Upper lobe of left lung (tissue), 6 donors: ENCODE results near the gene ZKSCAN8. TPM values are rescaled to one million over a fixed set of nuclear protein-coding genes. Genes with fewer than 3 reads are reported as not detected.

Source experiments
- ATAC-seq, 2 donors: fragments of 200-7000 bp; cut with Tn5 transposase; one replicate each; pipeline ENCODE4 v1.9.1; 2022; ENCODE audit warnings: mild to moderate bottlenecking in 2 of 2, moderate library complexity in 2 of 2; ENCODE audit not compliant: low FRiP score in 2 of 2
- DNase-seq, 2 donors: peaks; one replicate each; pipeline ENCODE4 v3.0.0-alpha.2; 2019 to 2020
- H3K27ac ChIP-seq, 4 donors: fragments of 200-600 bp; sonication (generic); one replicate each; pipeline ENCODE4 v1.5.1; 2016 to 2019
- H3K27me3 ChIP-seq, 4 donors: fragments of 200-600 bp; sonication (generic); one replicate each; pipeline ENCODE4 v1.5.1; 2017 to 2019
- H3K36me3 ChIP-seq, 4 donors: fragments of 200-600 bp; sonication (generic); one replicate each; pipeline ENCODE4 v1.5.1; 2016 to 2019
- H3K4me1 ChIP-seq, 4 donors: fragments of 200-600 bp; sonication (generic); one replicate each; pipeline ENCODE4 v1.5.1; 2018 to 2019
- H3K4me3 ChIP-seq, 4 donors: fragments of 200-600 bp; sonication (generic); one replicate each; pipeline ENCODE4 v1.5.1; 2017 to 2019; ENCODE audit warnings: mild to moderate bottlenecking in 2 of 4, moderate library complexity in 1 of 4
- H3K9me3 ChIP-seq, 4 donors: fragments of 200-600 bp; sonication (generic); one replicate each; pipeline ENCODE4 v1.5.1; 2018 to 2019
- EP300 ChIP-seq, 4 donors: sonication (generic); formaldehyde crosslinking; IDR thresholded peaks; one replicate each; pipeline ENCODE4 v1.5.1; 2017; ENCODE audit warnings: antibody characterized with exemption in 4 of 4, control low read depth in 2 of 4
- POLR2A ChIP-seq, 4 donors: fragments of 450-650 bp; IDR thresholded peaks; one replicate each; pipeline ENCODE4 v1.5.1; 2016 to 2017; ENCODE audit warnings: antibody characterized with exemption in 4 of 4, mild to moderate bottlenecking in 2 of 4
- POLR2AphosphoS5 ChIP-seq, 2 donors: sonication (generic); formaldehyde crosslinking; IDR thresholded peaks; one replicate each; pipeline ENCODE4 v1.5.1; 2017; ENCODE audit warnings: antibody characterized with exemption in 2 of 2
- WGBS, 2 donors: methylation state at CpG; one replicate each; pipeline ENCODE4 v1.1.5; 2017 to 2018; 5-methylcytosine and 5-hydroxymethylcytosine counted together
- total RNA-seq, 6 donors: library from RNA; depleted of rRNA in 4 of 6; stranded (reverse); fragments of >200 nt in 4 of 6; gene quantifications; one replicate each; pipeline versions ENCODE4 v1.1.0 to v1.2.1, GENCODE V29; 2016 to 2021
- TF ChIP-seq, protein P1 (sequence below), 6 experiments: fragments of 450-650 bp in 4 of 6; fragments of 200-600 bp in 2 of 6; sonication (generic) in 2 of 6; IDR thresholded peaks; one replicate each; pipeline ENCODE4 v1.5.1; 2016 to 2019; ENCODE audit warnings: antibody characterized with exemption in 6 of 6
- donor health status: DM: no; HTN: no; CAD: no; lungs with moderate emphysema.
- donor health status: DM: no; HTN: yes; CAD: no; lungs with severe emphysema.

ZKSCAN8 gene
- total RNA-seq, 6 donors from 2014 or later: 11.7 to 24.9 (median 16.8) TPM

GRCh38 chr6:28134015-28134414, 7.7 kb upstream of the ZKSCAN8 start:
- Histone ChIP-seq H3K4me3 (no peak overlapping the region), H3K27ac (peak overlapping the region in 1 of 4 donors; percentile 28), H3K9me3 (no peaks in the 10 kb centered on the region), H3K4me1 (peaks cover 13 to 34% (median 19%) of the 10 kb centered on the region in 4 donors), H3K27me3 (no peaks in the 10 kb centered on the region), H3K36me3 (peaks cover 0 to 23% (median 7%) of the 10 kb centered on the region in 4 donors)
- ATAC-seq: no peak
- DNase-seq: no peak
- WGBS, 2 donors: 55 to 56% methylated on average over 3 of the region's 3 CpGs
- no peak for TF ChIP-seq EP300 (IDR thresholded peaks at IDR 0.05)
- TF ChIP-seq, protein P1, sequence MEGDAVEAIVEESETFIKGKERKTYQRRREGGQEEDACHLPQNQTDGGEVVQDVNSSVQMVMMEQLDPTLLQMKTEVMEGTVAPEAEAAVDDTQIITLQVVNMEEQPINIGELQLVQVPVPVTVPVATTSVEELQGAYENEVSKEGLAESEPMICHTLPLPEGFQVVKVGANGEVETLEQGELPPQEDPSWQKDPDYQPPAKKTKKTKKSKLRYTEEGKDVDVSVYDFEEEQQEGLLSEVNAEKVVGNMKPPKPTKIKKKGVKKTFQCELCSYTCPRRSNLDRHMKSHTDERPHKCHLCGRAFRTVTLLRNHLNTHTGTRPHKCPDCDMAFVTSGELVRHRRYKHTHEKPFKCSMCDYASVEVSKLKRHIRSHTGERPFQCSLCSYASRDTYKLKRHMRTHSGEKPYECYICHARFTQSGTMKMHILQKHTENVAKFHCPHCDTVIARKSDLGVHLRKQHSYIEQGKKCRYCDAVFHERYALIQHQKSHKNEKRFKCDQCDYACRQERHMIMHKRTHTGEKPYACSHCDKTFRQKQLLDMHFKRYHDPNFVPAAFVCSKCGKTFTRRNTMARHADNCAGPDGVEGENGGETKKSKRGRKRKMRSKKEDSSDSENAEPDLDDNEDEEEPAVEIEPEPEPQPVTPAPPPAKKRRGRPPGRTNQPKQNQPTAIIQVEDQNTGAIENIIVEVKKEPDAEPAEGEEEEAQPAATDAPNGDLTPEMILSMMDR (IDR thresholded peaks at IDR 0.05): peak in 1 of 6 experiments; percentile 9

GRCh38 chr6:28134716-28135115, 7.0 kb upstream of the ZKSCAN8 start:
- TF ChIP-seq EP300 (IDR thresholded peaks at IDR 0.05) (peak in 1 of 4 donors; percentile 25), POLR2A (IDR thresholded peaks at IDR 0.05) (no peak), POLR2AphosphoS5 (IDR thresholded peaks at IDR 0.05) (no peak)
- TF ChIP-seq, protein P1 (IDR thresholded peaks at IDR 0.05): no peak
- peaks cover 0 to 16% (median 3%) of the 10 kb centered on the region in 4 donors for H3K36me3 ChIP-seq
- DNase-seq (no peak), ATAC-seq (no peak)
- H3K27ac ChIP-seq: no peak overlapping the region
- no peaks in the 10 kb centered on the region for H3K27me3 ChIP-seq
- peaks cover 13 to 34% (median 19%) of the 10 kb centered on the region in 4 donors for H3K4me1 ChIP-seq
- no peak overlapping the region for H3K4me3 ChIP-seq
- 70 to 77% methylated on average over 1 of the region's 1 CpG for WGBS, 2 donors
- no peaks in the 10 kb centered on the region for H3K9me3 ChIP-seq

- TF ChIP-seq POLR2AphosphoS5 (IDR thresholded peaks at IDR 0.05) (no peak), EP300 (IDR thresholded peaks at IDR 0.05) (no peak), POLR2A (IDR thresholded peaks at IDR 0.05) (no peak)
- TF ChIP-seq, protein P1 (IDR thresholded peaks at IDR 0.05): no peak
- Histone ChIP-seq H3K36me3 (peaks cover 0 to 12% (median 3%) of the 10 kb centered on the region in 4 donors), H3K4me1 (peaks cover 13 to 34% (median 19%) of the 10 kb centered on the region in 4 donors), H3K9me3 (no peaks in the 10 kb centered on the region), H3K27me3 (no peaks in the 10 kb centered on the region), H3K4me3 (peak overlapping the region in 1 of 4 donors; percentile 87), H3K27ac (peak overlapping the region in 2 of 4 donors; percentile 96 to 97)
- ATAC-seq (no peak), DNase-seq (no peak)
- WGBS, 2 donors: 19 to 21% methylated on average over 3 of the region's 3 CpGs
These were observed 6.3 kb upstream of the ZKSCAN8 start for GRCh38 chr6:28135393-28135792.

DNA sequence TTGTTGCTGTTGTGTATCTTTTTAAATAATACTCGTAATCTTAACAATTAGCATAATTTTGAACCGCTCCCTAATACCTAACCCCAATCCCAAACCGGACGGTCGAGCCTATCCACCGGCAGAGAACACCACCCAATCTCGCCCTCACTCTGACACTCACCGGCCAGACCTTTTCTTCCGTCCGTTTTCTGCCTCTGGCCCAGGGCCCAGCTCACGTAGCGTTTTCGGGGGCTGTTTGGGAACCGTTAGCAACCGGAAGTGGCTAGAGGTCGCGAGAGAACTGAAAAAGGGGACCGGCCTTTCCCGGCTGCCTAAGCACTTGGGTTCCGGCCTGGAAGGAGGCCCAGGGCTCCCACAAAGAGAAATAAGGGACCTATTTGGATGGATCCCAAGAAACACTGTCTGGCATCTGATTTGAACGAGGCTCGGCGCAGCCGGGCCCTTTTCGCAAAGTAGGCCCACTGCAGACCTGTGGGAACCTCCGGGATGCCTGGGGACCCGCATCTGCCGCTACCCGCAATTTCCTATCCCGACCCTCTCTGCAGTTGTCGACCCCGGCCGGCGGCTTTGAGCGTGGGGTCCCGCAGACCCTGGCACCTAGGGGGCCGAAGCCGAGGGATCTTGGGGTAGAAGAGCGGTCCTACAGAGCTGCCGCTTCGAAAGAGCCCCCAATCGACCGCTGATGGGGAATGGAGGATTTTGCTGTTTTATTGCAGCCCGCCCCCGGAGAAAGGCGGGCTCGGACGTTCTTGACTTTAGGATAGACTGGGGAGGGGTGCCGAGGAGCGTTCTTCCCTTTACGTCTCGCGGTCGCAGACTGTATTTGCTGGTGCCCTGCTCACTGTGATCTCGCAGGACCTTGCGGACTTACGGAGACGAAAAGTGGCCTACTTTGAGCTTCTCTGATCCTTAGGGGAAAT, 4.8 kb upstream of the ZKSCAN8 start:
- TF ChIP-seq POLR2A (IDR thresholded peaks at IDR 0.05) (peak in 3 of 4 donors; percentile 15 to 53 (median 30)), POLR2AphosphoS5 (IDR thresholded peaks at IDR 0.05) (peak; percentile 83 to 84), EP300 (IDR thresholded peaks at IDR 0.05) (no peak)
- TF ChIP-seq, protein P1 (IDR thresholded peaks at IDR 0.05): no peak
- H3K27ac ChIP-seq: peak overlapping the region; percentile 87 to 97 (median 95)
- no peaks in the 10 kb centered on the region for H3K9me3 ChIP-seq
- H3K4me3 ChIP-seq: peak overlapping the region; percentile 73 to 97 (median 83)
- ATAC-seq (peak; percentile 92 to 94), DNase-seq (peak; percentile 86 to 92)
- no peaks in the 10 kb centered on the region for H3K27me3 ChIP-seq
- H3K36me3 ChIP-seq: peaks cover 0 to 7% (median 3%) of the 10 kb centered on the region in 4 donors
- 0 to 1% methylated on average over 44 to 58 of the region's 58 CpGs for WGBS, 2 donors
- H3K4me1 ChIP-seq: peaks cover 13 to 34% (median 19%) of the 10 kb centered on the region in 4 donors
